Activated CD8-positive, alpha-beta memory T cell treated with anti-CD3 and anti-CD28 coated beads, Interleukin-2, amount 50 U/mL, for 4 hours (primary cell): ENCODE measurements around the gene IGSF11.
"Not testable (repeated sequence)": the region's sequence is repeated elsewhere in the genome, so short reads cannot be mapped to it uniquely, and the experiment has no call there.

Experiments used
- DNase-seq: peaks from one replicate; pipeline ENCODE4 v3.0.0-alpha.2; 2020

The IGSF11 gene

GRCh38 chr3:118988198-118989130 lies 46.2 kb downstream of the IGSF11 start:
- no peak for DNase-seq

DNA sequence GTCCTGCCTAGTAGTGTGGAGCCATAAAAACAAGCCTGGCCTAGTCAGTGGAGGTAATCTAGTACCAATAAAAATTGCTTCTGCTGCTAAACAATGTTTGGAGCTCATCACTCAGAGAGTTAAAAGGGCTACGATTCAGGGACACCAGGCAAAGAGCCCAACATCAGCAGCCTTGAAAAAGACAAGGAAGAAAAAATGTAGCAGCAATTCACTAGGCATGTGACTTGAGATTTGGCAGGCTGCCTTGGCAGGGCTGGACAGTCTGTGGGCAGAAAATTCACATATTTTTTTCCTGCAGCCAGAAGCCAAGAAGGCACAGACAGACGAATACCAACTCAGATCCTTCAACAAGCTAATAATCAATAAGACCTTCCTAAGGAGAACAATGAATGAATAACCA lies 47.2 kb downstream of the IGSF11 start:
- no peak for DNase-seq

- DNase-seq = no peak
Observed at GRCh38 chr3:118986734-118987133, 47.9 kb downstream of the IGSF11 start.

- DNase-seq = no peak
Observed at GRCh38 chr3:118984699-118985098, 49.9 kb downstream of the IGSF11 start.

- DNase-seq = no peak
Observed at GRCh38 chr3:118981494-118982134, 53.0 kb downstream of the IGSF11 start.

- DNase-seq = no peak
Observed at GRCh38 chr3:118980832-118981231, 53.8 kb downstream of the IGSF11 start.

DNA sequence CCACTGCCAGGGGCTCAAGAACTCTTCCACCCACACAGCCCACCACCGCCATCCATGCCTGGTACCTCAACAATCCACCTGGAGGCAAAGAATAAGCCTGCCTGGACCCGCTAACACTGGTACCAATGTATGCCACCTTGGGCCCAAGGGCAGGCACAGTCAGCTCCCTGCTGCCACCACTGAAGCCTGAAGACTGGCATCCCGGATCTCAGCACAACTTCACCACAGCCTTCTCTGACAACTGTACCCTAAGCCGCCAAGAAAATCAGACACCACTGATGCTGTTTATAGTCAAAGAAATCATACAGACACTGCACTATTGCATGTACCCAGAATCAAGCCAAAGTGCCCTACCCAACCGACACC lies 56.3 kb downstream of the IGSF11 start:
- no peak for DNase-seq

DNA sequence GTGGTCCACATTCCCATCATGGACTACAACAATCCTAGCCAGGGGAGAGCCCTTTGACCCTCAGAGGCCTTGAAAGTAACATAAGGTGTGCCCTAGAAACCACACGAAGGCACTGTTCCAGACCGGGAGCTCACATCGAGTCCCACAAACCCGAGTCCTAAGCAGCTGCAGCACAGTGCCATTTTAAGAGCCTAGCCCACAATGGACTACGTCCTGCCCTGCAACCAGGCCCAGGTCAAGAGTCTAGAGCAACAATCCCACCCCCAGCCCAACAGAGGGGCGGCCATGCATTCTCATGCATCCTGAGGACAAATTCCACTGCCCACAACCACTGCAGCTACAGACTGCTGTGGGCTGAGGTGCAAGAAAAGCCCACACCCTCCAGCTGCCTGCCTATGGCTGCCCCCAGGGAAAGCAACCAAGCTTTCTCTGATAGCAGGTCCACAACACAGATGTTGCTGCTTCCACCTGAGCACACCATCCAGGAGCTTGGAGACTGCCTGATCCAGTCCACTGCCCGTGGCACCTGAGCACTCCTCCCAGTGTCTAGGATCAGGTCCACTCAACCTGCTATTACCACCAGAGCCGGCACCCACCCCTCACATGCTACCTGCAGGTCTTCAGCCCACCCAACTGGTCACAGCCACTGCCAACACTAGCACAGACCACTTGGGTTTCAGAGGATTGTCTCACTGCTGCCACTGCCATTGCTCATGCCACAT lies 56.8 kb downstream of the IGSF11 start:
- no peak for DNase-seq

DNA sequence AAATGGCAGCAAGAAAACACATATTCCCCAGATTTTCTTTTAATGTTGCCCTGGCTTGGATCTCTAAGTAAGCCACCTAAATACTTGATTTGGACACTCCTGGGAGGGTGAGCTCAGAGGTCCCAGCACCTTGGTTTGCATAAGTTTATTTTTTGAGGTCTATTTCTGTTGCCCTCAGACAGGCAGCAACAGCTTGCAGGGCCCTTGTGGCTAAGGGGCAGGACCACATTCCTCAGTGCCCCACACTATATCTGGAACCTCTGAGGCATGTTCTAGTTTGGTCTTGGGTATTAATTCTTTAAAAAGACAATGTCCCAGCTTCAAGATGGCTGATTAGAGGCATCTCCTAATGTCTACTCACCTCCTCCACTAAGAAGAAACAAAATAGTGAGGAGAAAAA lies 57.5 kb downstream of the IGSF11 start:
- DNase-seq = no peak

DNA sequence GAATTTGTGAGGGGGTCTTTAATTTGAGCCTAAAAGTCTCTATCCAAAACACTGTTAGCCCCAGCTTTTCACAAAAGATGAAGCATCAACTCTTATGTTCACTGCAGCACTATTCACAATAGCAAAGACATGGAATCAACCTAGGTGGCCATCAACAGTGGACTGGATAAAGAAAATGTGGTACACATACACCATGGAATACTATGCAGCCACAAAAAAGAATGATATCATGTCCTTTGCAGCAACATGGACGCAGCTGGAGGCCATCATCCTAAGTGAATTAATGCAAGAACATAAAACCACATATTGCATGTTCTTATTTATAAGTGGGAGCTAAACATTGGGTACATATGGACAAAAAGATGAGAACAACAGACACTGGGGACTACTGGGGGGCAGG lies 59.2 kb downstream of the IGSF11 start:
- DNase-seq = not testable (repeated sequence)

- DNase-seq = no peak
Observed at GRCh38 chr3:118974356-118975097, 60.1 kb downstream of the IGSF11 start.

DNA sequence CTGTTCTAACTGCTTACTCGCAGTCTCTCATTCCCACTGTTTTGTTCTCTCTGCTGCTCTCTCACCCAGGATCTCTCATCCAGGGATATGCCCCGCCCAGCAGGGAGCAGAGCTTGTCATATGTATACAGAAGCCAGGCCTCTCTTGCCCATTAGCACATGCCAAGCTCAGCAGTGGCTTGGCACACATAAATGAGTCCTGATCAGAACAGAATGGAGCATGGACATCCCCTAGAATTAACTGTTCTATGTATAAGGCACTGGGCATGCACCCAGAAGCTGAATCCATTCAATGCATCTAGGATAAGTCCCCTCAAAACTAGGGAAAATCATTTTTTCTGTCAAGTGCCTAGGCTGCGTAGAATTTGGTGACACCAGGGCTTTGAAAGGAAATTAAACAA lies 61.6 kb downstream of the IGSF11 start:
- no peak for DNase-seq

GRCh38 chr3:118970819-118971218 lies 63.8 kb downstream of the IGSF11 start:
- DNase-seq = no peak

DNA sequence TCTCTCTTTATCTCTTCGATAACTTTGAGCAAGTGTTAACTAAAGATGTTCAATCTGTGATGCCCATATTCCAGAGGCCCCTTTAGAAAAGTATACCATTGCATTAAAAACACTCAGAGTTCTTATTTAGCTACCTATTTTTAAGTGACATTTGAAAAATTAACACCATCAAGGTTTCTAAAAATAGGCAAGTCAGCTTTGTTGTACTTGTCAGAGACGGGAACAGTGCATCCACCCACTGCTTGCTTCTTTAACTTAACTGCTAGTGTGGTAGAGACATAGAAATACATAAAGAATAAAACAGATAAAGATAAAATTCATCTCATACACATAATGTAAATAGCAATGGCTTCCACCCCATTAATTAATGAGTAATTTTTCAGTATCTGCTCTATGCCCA lies 66.0 kb downstream of the IGSF11 start:
- no peak for DNase-seq

DNA sequence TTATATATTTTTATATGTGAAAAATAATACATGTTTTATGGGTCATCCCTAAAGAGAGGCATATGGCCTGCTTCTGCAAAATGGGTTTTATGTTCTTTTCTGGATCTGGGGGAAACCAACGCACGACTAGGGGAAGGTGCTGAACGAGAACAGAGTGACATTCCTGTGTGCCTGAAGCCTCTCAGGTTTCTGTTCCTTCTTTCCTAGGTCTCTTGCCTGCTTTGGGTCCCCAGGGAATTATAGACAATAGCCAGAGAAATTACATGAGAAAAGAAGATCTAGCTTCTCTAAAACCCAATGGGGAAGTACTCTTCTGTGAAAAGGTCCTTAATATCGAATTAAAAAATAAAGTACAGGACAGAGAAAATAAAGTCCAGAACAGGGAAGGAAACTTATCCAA lies 66.5 kb downstream of the IGSF11 start:
- no peak for DNase-seq

- DNase-seq = no peak
Observed at GRCh38 chr3:118966700-118967099, 67.9 kb downstream of the IGSF11 start.

GRCh38 chr3:118963711-118964110 lies 70.9 kb downstream of the IGSF11 start:
- DNase-seq = no peak

DNA sequence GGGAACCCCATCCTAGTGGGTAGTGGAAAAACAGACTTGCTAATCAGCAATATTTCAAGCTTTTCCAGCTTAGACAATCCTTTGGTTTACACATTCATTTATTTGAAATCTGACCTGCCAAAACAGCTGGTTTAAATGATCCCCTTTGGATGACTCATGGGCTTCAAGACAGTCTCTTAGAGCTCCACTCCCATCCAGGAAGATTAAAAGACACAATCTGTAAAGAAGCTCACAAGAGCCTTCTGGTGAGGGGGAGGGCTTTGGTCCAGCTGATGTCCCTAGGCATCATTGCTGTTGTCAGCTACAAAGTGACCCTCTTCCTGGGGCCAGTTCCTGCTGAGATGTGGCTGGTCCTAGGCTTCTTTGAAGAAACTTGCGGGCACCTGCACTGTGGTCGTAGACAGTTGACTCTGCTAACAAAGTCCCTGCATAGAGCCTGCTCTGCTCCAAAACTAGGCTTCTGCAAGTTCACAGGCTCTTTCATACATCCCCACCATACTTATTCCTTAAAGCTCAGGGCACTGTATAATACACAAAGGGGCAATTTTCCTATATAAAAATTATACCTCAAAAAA lies 73.7 kb downstream of the IGSF11 start:
- DNase-seq = no peak

- no peak for DNase-seq
Observed at GRCh38 chr3:118955914-118956556, 78.6 kb downstream of the IGSF11 start.

DNA sequence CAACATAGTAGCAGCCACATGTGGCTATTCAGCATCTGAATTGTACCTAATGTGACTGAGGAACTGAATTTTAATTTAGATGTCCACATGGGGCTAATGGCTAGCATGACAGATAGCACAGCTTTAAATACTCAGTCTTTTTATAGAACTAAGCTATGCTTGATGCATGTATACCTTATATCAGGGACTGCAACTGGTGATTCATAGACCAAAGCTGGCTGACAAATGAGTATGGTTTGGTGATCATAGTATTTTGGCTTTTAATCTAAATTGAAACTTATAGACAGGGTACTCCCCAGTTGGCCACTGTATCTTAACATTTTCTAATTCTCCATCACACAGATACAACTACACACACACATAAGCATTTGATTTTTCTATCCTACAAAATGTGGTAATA lies 83.6 kb downstream of the IGSF11 start:
- DNase-seq = no peak

DNA sequence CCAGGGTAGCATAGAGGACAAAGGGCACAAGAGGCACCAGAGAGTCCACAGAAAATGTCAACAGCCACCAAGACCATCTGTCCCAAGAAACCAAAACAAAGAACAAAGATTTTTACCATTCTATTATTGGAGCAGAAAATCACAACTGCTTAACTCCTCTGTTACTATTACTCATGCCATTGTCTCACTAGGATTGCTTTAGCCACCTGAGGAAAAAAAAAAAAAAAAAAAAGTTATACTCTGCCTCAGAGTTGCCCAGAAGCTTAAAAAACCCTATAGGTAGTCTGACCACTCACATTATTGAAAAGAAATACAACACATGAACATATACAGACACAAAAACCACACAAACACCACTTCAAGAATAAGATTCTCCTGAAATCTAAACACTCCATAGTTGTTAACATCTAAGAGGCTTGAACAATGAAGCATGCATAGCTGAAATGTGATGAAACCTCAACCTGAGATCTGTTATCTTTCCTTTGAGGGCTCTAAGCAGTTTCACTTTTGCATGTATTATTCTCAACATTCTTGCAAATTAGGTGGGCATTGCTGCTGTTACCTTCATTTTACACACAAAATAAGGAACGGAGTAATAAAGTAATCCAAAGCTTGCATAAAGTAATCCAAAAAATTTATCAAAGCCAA lies 85.4 kb downstream of the IGSF11 start:
- DNase-seq = no peak

DNA sequence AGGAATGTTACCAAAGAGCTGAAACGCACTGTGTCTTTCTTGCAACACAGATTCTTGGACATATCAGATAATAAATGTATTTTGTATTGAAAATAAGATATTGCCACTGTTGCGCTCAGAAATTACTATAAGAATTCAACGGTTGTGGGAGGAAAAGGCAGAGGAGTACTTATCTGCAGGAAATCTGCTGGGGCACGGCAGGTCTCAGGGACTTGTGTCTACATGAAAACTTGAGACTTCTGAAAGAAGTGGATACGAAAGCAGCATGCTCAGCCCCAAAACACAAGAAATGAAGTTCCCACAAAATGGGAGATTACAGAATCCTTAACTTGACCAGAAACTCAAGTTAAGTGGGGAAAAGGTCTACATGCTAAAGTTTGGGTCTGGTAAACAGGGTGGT lies 86.5 kb downstream of the IGSF11 start:
- no peak for DNase-seq
